Breast epithelium (tissue), 4 donors: ENCODE results near the gene YLPM1. TPM values are rescaled to one million over a fixed set of nuclear protein-coding genes. Genes with fewer than 3 reads are reported as not detected.

Experiments
- DNase-seq, 2 donors: peaks; one replicate each; pipeline ENCODE4 v3.0.0-alpha.2; 2019; ENCODE audit warnings: low spot score in 2 of 2
- H3K27ac ChIP-seq, 2 donors: fragments of 200-600 bp; sonication (generic) in 1 of 2; one replicate each; pipeline ENCODE4 v1.5.1; 2016 to 2019; ENCODE audit warnings: mild to moderate bottlenecking in 1 of 2
- H3K27me3 ChIP-seq, 2 donors: fragments of 200-600 bp; sonication (generic) in 1 of 2; one replicate each; pipeline versions ENCODE4 v1.5.1 to v1.6.0; 2017 to 2019; ENCODE audit warnings: control low read depth in 1 of 2, mild to moderate bottlenecking in 1 of 2
- H3K36me3 ChIP-seq: fragments of 200-600 bp; one replicate; pipeline ENCODE4 v1.5.1; 2019
- H3K4me1 ChIP-seq, 2 donors: fragments of 200-600 bp; sonication (generic); one replicate each; pipeline ENCODE4 v1.5.1; 2016 to 2019; ENCODE audit warnings: control low read depth in 1 of 2
- H3K4me3 ChIP-seq, 3 donors: fragments of 200-600 bp; sonication (generic); 1 replicate in 2 of 3; 2 replicates in 1 of 3; pipeline ENCODE4 v1.5.1; 2016 to 2019; ENCODE audit warnings: mild to moderate bottlenecking in 3 of 3, moderate library complexity in 2 of 3
- H3K9me3 ChIP-seq, 2 donors: fragments of 200-600 bp; sonication (generic) in 1 of 2; one replicate each; pipeline ENCODE4 v1.5.1; 2016 to 2019; ENCODE audit warnings: control low read depth in 1 of 2
- CTCF ChIP-seq, 3 donors: fragments of 450-650 bp; IDR thresholded peaks; one replicate each; pipeline ENCODE4 v1.5.1; 2016 to 2017; ENCODE audit warnings: antibody characterized with exemption in 3 of 3, mild to moderate bottlenecking in 3 of 3, moderate library complexity in 3 of 3
- POLR2A ChIP-seq: fragments of 450-650 bp; IDR thresholded peaks from one replicate; pipeline ENCODE4 v1.6.1; 2016; ENCODE audit warnings: antibody characterized with exemption, mild to moderate bottlenecking, moderate library complexity
- POLR2AphosphoS5 ChIP-seq, 3 donors: sonication (generic); formaldehyde crosslinking; IDR thresholded peaks; one replicate each; pipeline ENCODE4 v1.6.1; 2017; ENCODE audit warnings: antibody characterized with exemption in 3 of 3
- intact Hi-C: fragments of 100-400 bp; cut with DNase I; formaldehyde crosslinking; loops from one replicate; pipeline ENCODE4 v1.15.1; 2023; ENCODE audit warnings: low total_unique reads
- total RNA-seq, 3 donors: library from RNA; depleted of rRNA; stranded (reverse); fragments of >200 nt; gene quantifications; one replicate each; pipeline ENCODE4 v1.1.0, GENCODE V29; 2016

The YLPM1 gene
- total RNA-seq, 3 donors from 2014 or later = 50.9 to 97.0 (median 79.6) TPM

DNA sequence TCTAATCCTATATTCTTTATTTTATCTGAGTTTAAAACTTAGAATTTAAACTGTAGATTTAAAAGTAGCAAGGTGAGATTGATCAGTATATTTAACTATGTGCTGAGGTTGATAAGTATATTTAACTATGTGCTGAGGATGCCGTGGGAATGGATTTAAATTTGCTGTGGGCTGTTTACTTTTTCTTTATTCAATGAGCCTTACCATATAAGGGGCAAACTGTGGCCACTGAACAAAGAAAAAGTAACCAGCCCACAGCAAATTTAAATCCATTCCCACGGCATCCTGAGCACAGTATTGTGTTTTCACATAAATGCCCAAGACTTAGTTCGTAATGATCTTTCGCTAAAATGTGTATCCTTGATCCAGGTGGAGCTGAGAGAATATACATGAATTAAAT, 69.7 kb downstream of the YLPM1 start:
- Histone ChIP-seq H3K27ac (no peak overlapping the region), H3K4me3 (no peak overlapping the region), H3K4me1 (no peaks in the 10 kb centered on the region), H3K27me3 (no peaks in the 10 kb centered on the region), H3K36me3 (no peaks in the 10 kb centered on the region), H3K9me3 (no peaks in the 10 kb centered on the region)
- DNase-seq = no peak
- no peak for TF ChIP-seq CTCF (IDR thresholded peaks at IDR 0.05)
- TF ChIP-seq POLR2AphosphoS5 (IDR thresholded peaks at IDR 0.05) = no peak
- TF ChIP-seq POLR2A = no peak
- intact Hi-C loops = loop anchor here (2.0 kb wide), 1 partner anchor 16 kb away; no protein-coding TSS in a partner anchor

DNA sequence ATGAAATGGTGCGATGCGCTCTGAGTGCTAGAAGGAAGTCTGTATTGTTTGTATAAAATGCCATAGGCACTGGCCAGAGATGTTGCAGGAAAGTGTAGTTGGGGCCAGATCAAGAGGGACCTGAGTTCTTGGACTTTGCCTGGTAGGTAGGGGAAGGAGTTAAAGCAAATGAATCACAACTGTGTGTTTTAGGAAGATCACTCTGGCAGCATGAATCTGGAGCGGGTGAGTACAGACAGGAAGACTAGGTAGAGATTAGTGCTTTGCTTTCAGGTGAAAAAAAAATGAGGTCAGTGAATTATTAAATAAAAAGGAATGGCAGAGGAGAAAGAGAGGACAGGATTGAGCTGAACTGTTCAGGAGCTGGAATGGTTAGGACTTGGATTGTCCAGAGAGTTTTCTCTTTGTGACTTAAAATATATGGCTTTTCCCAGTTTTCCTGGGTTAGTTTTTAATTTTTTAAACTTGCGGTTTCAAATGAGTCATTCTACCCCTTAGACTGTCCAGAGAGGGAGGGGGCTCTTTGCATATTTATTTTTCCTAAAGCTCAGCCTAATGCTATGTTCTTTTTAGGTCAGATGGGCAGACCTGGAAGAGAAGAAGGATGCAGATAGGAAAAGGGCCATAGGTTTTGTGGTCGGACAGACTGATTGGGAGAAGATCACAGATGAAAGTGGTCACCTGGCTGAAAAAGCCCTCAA, 71.7 kb downstream of the YLPM1 start:
- DNase-seq = no peak

GRCh38 chr14:74835645-74836250, 72.6 kb downstream of the YLPM1 start:
- Histone ChIP-seq H3K27ac (no peak overlapping the region), H3K4me1 (no peaks in the 10 kb centered on the region), H3K27me3 (no peaks in the 10 kb centered on the region), H3K9me3 (no peaks in the 10 kb centered on the region), H3K36me3 (no peaks in the 10 kb centered on the region), H3K4me3 (no peak overlapping the region)
- TF ChIP-seq CTCF (IDR thresholded peaks at IDR 0.05) = no peak
- no peak for TF ChIP-seq POLR2A
- TF ChIP-seq POLR2AphosphoS5 (IDR thresholded peaks at IDR 0.05) = no peak
- DNase-seq = no peak
- intact Hi-C loops = no loop called here

More for the DNA sequence above, 71.7 kb downstream of the YLPM1 start:
- Histone ChIP-seq H3K27ac (no peak overlapping the region), H3K27me3 (no peaks in the 10 kb centered on the region), H3K4me1 (no peaks in the 10 kb centered on the region), H3K4me3 (no peak overlapping the region), H3K36me3 (no peaks in the 10 kb centered on the region), H3K9me3 (no peaks in the 10 kb centered on the region)
- intact Hi-C loops = no loop called here
- no peak for TF ChIP-seq POLR2AphosphoS5 (IDR thresholded peaks at IDR 0.05)
- no peak for TF ChIP-seq CTCF (IDR thresholded peaks at IDR 0.05)
- TF ChIP-seq POLR2A = no peak

DNA sequence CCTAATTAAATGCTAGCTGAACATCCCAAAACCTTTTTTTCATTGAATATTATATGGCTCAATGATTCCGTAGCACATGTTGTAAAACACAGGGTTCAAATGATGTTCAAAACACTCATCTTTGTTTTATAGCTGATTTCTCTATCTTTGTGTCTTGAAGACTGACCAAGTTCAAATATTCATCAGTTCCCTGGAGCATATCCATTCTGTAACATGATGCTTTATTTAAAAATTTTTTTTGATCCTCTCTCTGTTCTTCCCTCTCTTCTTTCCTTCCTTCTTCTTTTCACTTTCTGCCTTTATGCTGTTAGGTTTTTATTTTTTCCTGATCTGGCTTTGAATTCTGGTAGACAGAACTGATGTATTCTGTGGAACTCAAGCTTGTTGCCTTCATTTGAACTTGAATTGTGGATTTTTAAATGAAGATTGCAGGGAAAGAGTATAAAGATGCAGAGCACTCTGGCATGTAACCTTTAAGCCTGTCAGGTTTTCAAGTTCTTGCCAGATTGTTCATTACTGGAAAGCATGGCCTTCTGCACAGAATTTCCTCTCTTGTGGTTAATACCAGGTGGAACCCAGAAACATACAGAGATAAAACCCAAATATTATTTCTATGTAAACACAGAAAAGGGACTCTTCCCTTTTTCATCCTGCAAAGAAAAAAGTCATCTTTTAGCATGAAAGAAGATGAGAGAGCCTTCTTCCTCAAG, 73.3 kb downstream of the YLPM1 start:
- no peaks in the 10 kb centered on the region for H3K4me1 ChIP-seq
- TF ChIP-seq CTCF (IDR thresholded peaks at IDR 0.05) = no peak
- TF ChIP-seq POLR2A = no peak
- no peak for TF ChIP-seq POLR2AphosphoS5 (IDR thresholded peaks at IDR 0.05)

DNA sequence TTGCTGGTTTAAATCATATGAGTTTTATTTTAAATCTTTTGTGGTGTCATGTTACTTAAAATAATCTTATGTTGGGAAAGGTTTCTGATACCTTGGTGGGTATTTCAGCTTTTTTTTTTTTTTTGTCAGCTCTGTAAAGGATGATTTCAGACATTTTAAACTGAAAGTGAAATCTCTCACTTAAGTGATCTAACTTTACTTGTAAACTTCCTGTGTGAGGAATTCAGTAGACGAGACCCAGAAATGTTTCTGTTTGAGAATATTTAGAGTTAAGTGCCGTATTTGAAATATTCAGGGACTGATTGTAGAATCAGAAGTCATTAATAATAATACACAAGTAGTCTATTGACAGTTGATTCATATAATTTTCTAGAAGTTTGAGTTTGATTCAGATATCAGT, 75.0 kb downstream of the YLPM1 start:
- Histone ChIP-seq H3K36me3 (no peaks in the 10 kb centered on the region), H3K27ac (no peak overlapping the region), H3K27me3 (no peaks in the 10 kb centered on the region), H3K4me3 (no peak overlapping the region), H3K4me1 (no peaks in the 10 kb centered on the region), H3K9me3 (no peaks in the 10 kb centered on the region)
- no peak for DNase-seq
- TF ChIP-seq POLR2AphosphoS5 (IDR thresholded peaks at IDR 0.05) (no peak), POLR2A (no peak), CTCF (IDR thresholded peaks at IDR 0.05) (no peak)
- intact Hi-C loops = no loop called here

More for the DNA sequence above, 73.3 kb downstream of the YLPM1 start:
- DNase-seq = no peak
- Histone ChIP-seq H3K9me3 (no peaks in the 10 kb centered on the region), H3K4me3 (no peak overlapping the region), H3K36me3 (no peaks in the 10 kb centered on the region), H3K27me3 (no peaks in the 10 kb centered on the region), H3K27ac (no peak overlapping the region)
- intact Hi-C loops = no loop called here
